HEK293 (cell line): ENCODE data around the gene ATP13A1.

Source experiments
- ATF2 ChIP-seq: fragments of 450-650 bp; formaldehyde crosslinking; IDR thresholded peaks from 2 replicates; pipeline ENCODE4 v1.5.1; 2016; ENCODE audit warnings: missing biosample characterization, missing genetic modification characterization, low read depth
- CTCF ChIP-seq: fragments of 450-650 bp; formaldehyde crosslinking; IDR thresholded peaks from 2 replicates; pipeline ENCODE4 v1.5.1; 2016; ENCODE audit warnings: missing biosample characterization, missing genetic modification characterization
- KLF8 ChIP-seq: fragments of 450-650 bp; formaldehyde crosslinking; IDR thresholded peaks from 2 replicates; pipeline ENCODE4 v1.5.1; 2016; ENCODE audit warnings: missing biosample characterization, missing genetic modification characterization
- ZBTB10 ChIP-seq: fragments of 450-650 bp; formaldehyde crosslinking; IDR thresholded peaks from 2 replicates; pipeline ENCODE4 v1.5.1; 2016; ENCODE audit warnings: missing biosample characterization, missing genetic modification characterization
- ZNF513 ChIP-seq: fragments of 450-650 bp; IDR thresholded peaks from 2 replicates; pipeline ENCODE4 v1.5.1; 2018; ENCODE audit warnings: missing biosample characterization, missing genetic modification characterization

- TF ChIP-seq ZNF513, result no peak
- no peak for TF ChIP-seq ATF2 (tag by site-specific recombination)
- no peak for TF ChIP-seq CTCF (tag by site-specific recombination)
- TF ChIP-seq KLF8 (tag by site-specific recombination), result no peak
- TF ChIP-seq ZBTB10 (tag by site-specific recombination), result no peak
Measured at GRCh38 chr19:19645233-19645870, 18.1 kb downstream of the ATP13A1 start.
